Liver (tissue), 9 donors: Measurements from ENCODE around the gene PIGN. TPM values are rescaled to one million over a fixed set of nuclear protein-coding genes. Genes with fewer than 3 reads are reported as not detected.

Source experiments
- DNase-seq: peaks from one replicate; pipeline ENCODE4 v3.0.0-alpha.2; 2017; ENCODE audit warnings: low spot score
- H3K27ac ChIP-seq, 2 donors: one replicate each; pipeline ENCODE4 v1.7.0; 2013; ENCODE audit warnings: inconsistent platforms in 2 of 2, low read length in 2 of 2, control low read depth in 1 of 2, low read depth in 1 of 2, mild to moderate bottlenecking in 1 of 2
- H3K27me3 ChIP-seq, 4 donors: one replicate each; pipeline versions ENCODE4 v1.6.1 to v1.7.0; 2013; ENCODE audit warnings: low read length in 3 of 4, inconsistent platforms in 1 of 4, mild to moderate bottlenecking in 1 of 4, moderate library complexity in 1 of 4; ENCODE audit not compliant: control insufficient read depth in 4 of 4, insufficient read depth in 4 of 4
- H3K36me3 ChIP-seq, 4 donors: one replicate each; pipeline versions ENCODE4 v1.6.1 to v1.7.0; 2013; ENCODE audit warnings: low read length in 3 of 4, mild to moderate bottlenecking in 3 of 4, low read depth in 1 of 4, moderate library complexity in 1 of 4; ENCODE audit not compliant: control insufficient read depth in 4 of 4, insufficient read depth in 3 of 4
- H3K4me1 ChIP-seq, 4 donors: one replicate each; pipeline versions ENCODE4 v1.6.1 to v1.7.0; 2013; ENCODE audit warnings: low read length in 3 of 4, mild to moderate bottlenecking in 3 of 4, moderate library complexity in 1 of 4; ENCODE audit not compliant: control insufficient read depth in 4 of 4, insufficient read depth in 4 of 4
- H3K4me3 ChIP-seq, 3 donors: one replicate each; pipeline versions ENCODE4 v1.6.1 to v1.7.0; 2013; ENCODE audit warnings: low read length in 3 of 3, control low read depth in 1 of 3, low read depth in 1 of 3, mild to moderate bottlenecking in 1 of 3
- H3K9ac ChIP-seq, 2 donors: one replicate each; pipeline ENCODE4 v1.7.0; 2013; ENCODE audit warnings: low read length in 2 of 2, mild to moderate bottlenecking in 2 of 2, moderate library complexity in 2 of 2, control low read depth in 1 of 2, low read depth in 1 of 2
- H3K9me3 ChIP-seq, 4 donors: one replicate each; pipeline versions ENCODE4 v1.6.1 to v1.7.0; 2013; ENCODE audit warnings: low read length in 3 of 4; ENCODE audit not compliant: control insufficient read depth in 4 of 4
- ATF3 ChIP-seq: IDR thresholded peaks from 2 replicates; pipeline ENCODE4 v1.6.1; 2016; ENCODE audit warnings: antibody characterized with exemption
- FOXA1 ChIP-seq: IDR thresholded peaks from 2 replicates; pipeline ENCODE4 v1.6.1; 2016; ENCODE audit warnings: antibody characterized with exemption
- FOXA2 ChIP-seq: IDR thresholded peaks from 2 replicates; pipeline ENCODE4 v1.6.1; 2016; ENCODE audit warnings: antibody characterized with exemption
- GABPA ChIP-seq, 2 donors: IDR thresholded peaks in 1 of 2; conservative IDR thresholded peaks in 1 of 2; 2 replicates each; pipeline ENCODE4 v1.6.1; 2016; ENCODE audit warnings: antibody characterized with exemption in 2 of 2, mild to moderate bottlenecking in 1 of 2, moderate library complexity in 1 of 2
- HNF4A ChIP-seq, 2 donors: conservative IDR thresholded peaks; 2 replicates each; pipeline ENCODE4 v1.6.1; 2016; ENCODE audit warnings: antibody characterized with exemption in 2 of 2, mild to moderate bottlenecking in 2 of 2
- JUND ChIP-seq, 2 donors: IDR thresholded peaks; 2 replicates each; pipeline ENCODE4 v1.6.1; 2016; ENCODE audit warnings: antibody characterized with exemption in 2 of 2
- MAX ChIP-seq: IDR thresholded peaks from 2 replicates; pipeline ENCODE4 v1.6.1; 2016; ENCODE audit warnings: antibody characterized with exemption
- RAD21 ChIP-seq, 2 donors: IDR thresholded peaks; 2 replicates each; pipeline ENCODE4 v1.6.1; 2016; ENCODE audit warnings: antibody characterized with exemption in 2 of 2, mild to moderate bottlenecking in 2 of 2
- RXRA ChIP-seq, 2 donors: IDR thresholded peaks; 2 replicates each; pipeline ENCODE4 v1.6.1; 2017 to 2018; ENCODE audit warnings: antibody characterized with exemption in 2 of 2, mild to moderate bottlenecking in 1 of 2
- SP1 ChIP-seq: IDR thresholded peaks from 2 replicates; pipeline ENCODE4 v1.6.1; 2018; ENCODE audit warnings: antibody characterized with exemption, mild to moderate bottlenecking
- YY1 ChIP-seq: IDR thresholded peaks from 2 replicates; pipeline ENCODE4 v1.6.1; 2016; ENCODE audit warnings: antibody characterized with exemption, mild to moderate bottlenecking
- ZBTB33 ChIP-seq: IDR thresholded peaks from 2 replicates; pipeline ENCODE4 v1.6.1; 2016; ENCODE audit warnings: antibody characterized with exemption
- WGBS: extraction: QIAGEN DNeasy Blood & Tissue Kit; methylation state at CpG from one replicate; pipeline ENCODE4 v1.1.7; 2013; 5-methylcytosine and 5-hydroxymethylcytosine counted together
- polyA plus RNA-seq, 2 donors: library from polyadenylated mRNA; stranded (reverse) in 1 of 2; unstranded in 1 of 2; fragments of 200-250 nt in 1 of 2; fragments of >200 nt in 1 of 2; fragmentation: Nextera tagmentation in 1 of 2; extraction: Ambion mirVana in 1 of 2; gene quantifications; one replicate each; pipeline versions ENCODE4 v1.2.1 to v1.2.3, GENCODE V29; 2013 to 2015
- total RNA-seq, 2 donors: library from RNA; depleted of rRNA; stranded (reverse); fragments of >200 nt; gene quantifications; one replicate each; pipeline ENCODE4 v1.2.3, GENCODE V29; 2014
- TF ChIP-seq, protein P1 (sequence below): fragments of 150-350 bp; IDR thresholded peaks from 2 replicates; pipeline ENCODE4 v1.5.1; 2017; ENCODE audit warnings: improper control_type of control experiment, low read depth, low read length; ENCODE audit not compliant: missing input control
- TF ChIP-seq, protein P2 (sequence below): IDR thresholded peaks from 2 replicates; pipeline ENCODE4 v1.6.1; 2016; ENCODE audit warnings: antibody characterized with exemption, mild to moderate bottlenecking
- donor health status: healthy.
- donor health status: healthy.
- donor health status: healthy.
- donor health status: healthy.
- donor health status: healthy.

The PIGN gene
- total and polyA plus RNA-seq, 4 donors = 5.1 to 20.6 (median 12.5) TPM

DNA sequence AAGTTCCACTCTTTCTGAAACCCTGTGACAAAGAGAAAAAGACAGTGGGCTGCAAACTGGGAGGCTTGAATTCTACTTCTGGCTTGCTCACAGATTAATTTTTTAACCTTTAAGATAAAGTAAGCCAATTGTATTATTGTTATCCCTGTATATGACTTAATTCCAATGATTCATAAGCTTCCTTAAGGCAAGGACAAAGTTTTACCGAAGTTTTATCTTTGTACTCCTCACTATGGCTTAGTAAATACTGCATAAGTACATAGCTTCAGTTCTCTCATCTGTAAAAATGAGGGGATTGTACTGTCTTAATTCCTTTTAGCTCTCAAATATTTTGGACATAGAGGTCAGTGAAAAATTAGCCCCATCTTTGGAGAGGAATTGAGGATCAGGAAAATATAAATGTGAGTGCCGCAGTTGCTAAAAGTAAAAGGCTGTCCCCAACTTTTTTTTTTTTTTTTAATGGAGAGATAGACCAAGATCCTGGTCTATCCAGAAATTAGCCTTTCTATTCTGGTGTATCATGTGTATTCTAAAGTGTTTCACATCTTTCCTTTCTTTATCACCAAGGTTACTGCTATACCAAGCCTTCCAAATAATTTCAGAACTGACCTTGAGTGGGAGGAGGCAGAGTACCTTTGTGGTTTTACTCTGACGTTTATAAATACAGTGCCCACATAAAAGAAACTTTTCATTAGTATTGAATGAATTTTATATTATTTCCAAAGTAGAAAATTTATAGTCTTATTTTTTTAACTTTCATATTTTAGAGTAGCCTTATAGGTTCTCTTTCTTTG is 13.5 kb upstream of the PIGN start:
- H3K27ac ChIP-seq = no peak overlapping the region
- no peak for DNase-seq
- WGBS = 64% methylated on average over 3 of the region's 3 CpGs

More for the DNA sequence above, 13.5 kb upstream of the PIGN start:
- H3K4me3 ChIP-seq = no peak overlapping the region
- no peaks in the 10 kb centered on the region for H3K36me3 ChIP-seq
- no peaks in the 10 kb centered on the region for H3K9me3 ChIP-seq
- peaks cover 0 to 2% (median 0%) of the 10 kb centered on the region in 4 donors for H3K4me1 ChIP-seq
- H3K9ac ChIP-seq = no peak overlapping the region
- TF ChIP-seq FOXA2 = no peak
- no peak for TF ChIP-seq RXRA (IDR thresholded peaks at IDR 0.05)
- TF ChIP-seq, protein P1, sequence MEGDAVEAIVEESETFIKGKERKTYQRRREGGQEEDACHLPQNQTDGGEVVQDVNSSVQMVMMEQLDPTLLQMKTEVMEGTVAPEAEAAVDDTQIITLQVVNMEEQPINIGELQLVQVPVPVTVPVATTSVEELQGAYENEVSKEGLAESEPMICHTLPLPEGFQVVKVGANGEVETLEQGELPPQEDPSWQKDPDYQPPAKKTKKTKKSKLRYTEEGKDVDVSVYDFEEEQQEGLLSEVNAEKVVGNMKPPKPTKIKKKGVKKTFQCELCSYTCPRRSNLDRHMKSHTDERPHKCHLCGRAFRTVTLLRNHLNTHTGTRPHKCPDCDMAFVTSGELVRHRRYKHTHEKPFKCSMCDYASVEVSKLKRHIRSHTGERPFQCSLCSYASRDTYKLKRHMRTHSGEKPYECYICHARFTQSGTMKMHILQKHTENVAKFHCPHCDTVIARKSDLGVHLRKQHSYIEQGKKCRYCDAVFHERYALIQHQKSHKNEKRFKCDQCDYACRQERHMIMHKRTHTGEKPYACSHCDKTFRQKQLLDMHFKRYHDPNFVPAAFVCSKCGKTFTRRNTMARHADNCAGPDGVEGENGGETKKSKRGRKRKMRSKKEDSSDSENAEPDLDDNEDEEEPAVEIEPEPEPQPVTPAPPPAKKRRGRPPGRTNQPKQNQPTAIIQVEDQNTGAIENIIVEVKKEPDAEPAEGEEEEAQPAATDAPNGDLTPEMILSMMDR = no peak
- TF ChIP-seq FOXA1 = no peak
- no peak for TF ChIP-seq JUND (IDR thresholded peaks at IDR 0.05)
- TF ChIP-seq YY1 = no peak
- no peak for TF ChIP-seq GABPA (IDR thresholded peaks at IDR 0.05 in 1 of 2, conservative IDR thresholded peaks at IDR 0.05 in 1 of 2)
- no peak for TF ChIP-seq ATF3
- TF ChIP-seq HNF4A (conservative IDR thresholded peaks at IDR 0.05) = no peak
- TF ChIP-seq, protein P2, sequence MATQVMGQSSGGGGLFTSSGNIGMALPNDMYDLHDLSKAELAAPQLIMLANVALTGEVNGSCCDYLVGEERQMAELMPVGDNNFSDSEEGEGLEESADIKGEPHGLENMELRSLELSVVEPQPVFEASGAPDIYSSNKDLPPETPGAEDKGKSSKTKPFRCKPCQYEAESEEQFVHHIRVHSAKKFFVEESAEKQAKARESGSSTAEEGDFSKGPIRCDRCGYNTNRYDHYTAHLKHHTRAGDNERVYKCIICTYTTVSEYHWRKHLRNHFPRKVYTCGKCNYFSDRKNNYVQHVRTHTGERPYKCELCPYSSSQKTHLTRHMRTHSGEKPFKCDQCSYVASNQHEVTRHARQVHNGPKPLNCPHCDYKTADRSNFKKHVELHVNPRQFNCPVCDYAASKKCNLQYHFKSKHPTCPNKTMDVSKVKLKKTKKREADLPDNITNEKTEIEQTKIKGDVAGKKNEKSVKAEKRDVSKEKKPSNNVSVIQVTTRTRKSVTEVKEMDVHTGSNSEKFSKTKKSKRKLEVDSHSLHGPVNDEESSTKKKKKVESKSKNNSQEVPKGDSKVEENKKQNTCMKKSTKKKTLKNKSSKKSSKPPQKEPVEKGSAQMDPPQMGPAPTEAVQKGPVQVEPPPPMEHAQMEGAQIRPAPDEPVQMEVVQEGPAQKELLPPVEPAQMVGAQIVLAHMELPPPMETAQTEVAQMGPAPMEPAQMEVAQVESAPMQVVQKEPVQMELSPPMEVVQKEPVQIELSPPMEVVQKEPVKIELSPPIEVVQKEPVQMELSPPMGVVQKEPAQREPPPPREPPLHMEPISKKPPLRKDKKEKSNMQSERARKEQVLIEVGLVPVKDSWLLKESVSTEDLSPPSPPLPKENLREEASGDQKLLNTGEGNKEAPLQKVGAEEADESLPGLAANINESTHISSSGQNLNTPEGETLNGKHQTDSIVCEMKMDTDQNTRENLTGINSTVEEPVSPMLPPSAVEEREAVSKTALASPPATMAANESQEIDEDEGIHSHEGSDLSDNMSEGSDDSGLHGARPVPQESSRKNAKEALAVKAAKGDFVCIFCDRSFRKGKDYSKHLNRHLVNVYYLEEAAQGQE = no peak
- no peak for TF ChIP-seq MAX
- no peak for TF ChIP-seq SP1
- no peak for TF ChIP-seq RAD21 (IDR thresholded peaks at IDR 0.05)
- TF ChIP-seq ZBTB33 = no peak
- no peaks in the 10 kb centered on the region for H3K27me3 ChIP-seq
